HFFc6 (cell line): ENCODE data around the gene C17orf67. TPM values are rescaled to one million over a fixed set of nuclear protein-coding genes. Genes with fewer than 3 reads are reported as not detected.

Experiments
- DNase-seq: peaks from one replicate; pipeline ENCODE4 v3.0.0-alpha.2; 2018
- H3K27ac Mint-ChIP-seq: 2 replicates; pipeline ENCODE4 v1.8.0; 2020; ENCODE audit warnings: mild to moderate bottlenecking, mixed read lengths
- H3K27me3 Mint-ChIP-seq: 2 replicates; pipeline ENCODE4 v1.8.0; 2021; ENCODE audit warnings: mild to moderate bottlenecking, moderate library complexity, mixed read lengths; ENCODE audit not compliant: insufficient read depth
- H3K36me3 Mint-ChIP-seq: 2 replicates; pipeline ENCODE4 v1.8.0; 2021; ENCODE audit warnings: low read depth, mixed read lengths
- H3K4me1 Mint-ChIP-seq: 2 replicates; pipeline ENCODE4 v1.8.0; 2020; ENCODE audit warnings: low read depth, mixed read lengths
- H3K4me3 Mint-ChIP-seq: 2 replicates; pipeline ENCODE4 v1.8.0; 2020; ENCODE audit warnings: mild to moderate bottlenecking, moderate library complexity, mixed read lengths
- H3K9me3 Mint-ChIP-seq: 2 replicates; pipeline ENCODE4 v1.8.0; 2020; ENCODE audit warnings: mild to moderate bottlenecking, mixed read lengths
- CTCF ChIP-seq: fragments of 200-600 bp; sonication (generic); IDR thresholded peaks from 2 replicates; pipeline ENCODE4 v1.5.0; 2021; ENCODE audit warnings: antibody characterized with exemption, mild to moderate bottlenecking
- long read RNA-seq: library from polyadenylated mRNA; unstranded; transcript quantifications from one replicate; pipeline ENCODE4 v2.0.0, GENCODE V29; 2019
- total RNA-seq, 6 experiments: library from RNA; stranded (reverse); fragmentation: NEBNext Ultra II Directional; extraction: Animal tissue kit (Norgen Biotek cat#: 25700); gene quantifications; 2 replicates in 1 of 6; 3 replicates in 5 of 6; pipeline ENCODE4 v1.2.3, GENCODE V29; 2021

The C17orf67 gene
- total RNA-seq = 1 to 10 TPM; 1.5 to 2.3 (median 1.9) TPM
- long read RNA-seq, partial matches to known transcripts = 1 of 3 reads
- long read RNA-seq, other reads (novel, unspliced or antisense) = 2 of 3 reads

- TF ChIP-seq CTCF = no peak
- no peaks in the 10 kb centered on the region; the same call in 1 of the 2 replicates for H3K27me3 Mint-ChIP-seq
- no peaks in the 10 kb centered on the region for H3K9me3 Mint-ChIP-seq
- peaks cover 20% of the 10 kb centered on the region; the same call in 1 of the 2 replicates for H3K36me3 Mint-ChIP-seq
- peak; percentile 94 for DNase-seq
- peak within 1 kb of the TSS; percentile 91 for H3K4me3 Mint-ChIP-seq
- peaks cover 65% of the 10 kb centered on the region for H3K4me1 Mint-ChIP-seq
- H3K27ac Mint-ChIP-seq = peak within 1 kb of the TSS; percentile 73
These were observed at the start of gene C17orf67, which contains the start of gene DGKE for GRCh38 chr17:56833809-56834379. Gene C17orf67 (minus strand): TSS chr17:56833920. CDS start chr17:56815810, 18,110 bp downstream. Gene DGKE (plus strand): TSS chr17:56834151. CDS start chr17:56834796, 645 bp downstream.

- DNase-seq = no peak
- Mint-ChIP-seq H3K9me3 (no peaks in the 10 kb centered on the region; the same call in 1 of the 2 replicates), H3K36me3 (peaks cover 8% of the 10 kb centered on the region), H3K27ac (no peak overlapping the region), H3K4me3 (no peak overlapping the region), H3K4me1 (peaks cover 8% of the 10 kb centered on the region), H3K27me3 (peaks cover 2% of the 10 kb centered on the region; the same call in 1 of the 2 replicates)
- no peak for TF ChIP-seq CTCF
These were observed 48.1 kb upstream of the C17orf67 start for GRCh38 chr17:56881685-56882295.

GRCh38 chr17:56880571-56880970 is 46.9 kb upstream of the C17orf67 start:
- no peaks in the 10 kb centered on the region; the same call in 1 of the 2 replicates for H3K9me3 Mint-ChIP-seq

GRCh38 chr17:56880133-56880532 is 46.4 kb upstream of the C17orf67 start:
- Mint-ChIP-seq H3K36me3 (no peaks in the 10 kb centered on the region), H3K27me3 (peaks cover 8% of the 10 kb centered on the region; the same call in 1 of the 2 replicates), H3K27ac (no peak overlapping the region), H3K4me3 (no peak overlapping the region), H3K4me1 (peaks cover 8% of the 10 kb centered on the region), H3K9me3 (no peaks in the 10 kb centered on the region; the same call in 1 of the 2 replicates)
- no peak for DNase-seq
- TF ChIP-seq CTCF = no peak

More at GRCh38 chr17:56880571-56880970, 46.9 kb upstream of the C17orf67 start:
- no peak for TF ChIP-seq CTCF
- Mint-ChIP-seq H3K27me3 (peaks cover 6% of the 10 kb centered on the region; the same call in 1 of the 2 replicates), H3K36me3 (no peaks in the 10 kb centered on the region), H3K27ac (no peak overlapping the region), H3K4me1 (peaks cover 8% of the 10 kb centered on the region), H3K4me3 (no peak overlapping the region)
- no peak for DNase-seq

GRCh38 chr17:56879280-56879679 is 45.6 kb upstream of the C17orf67 start:
- no peak for DNase-seq
- peaks cover 8% of the 10 kb centered on the region; the same call in 1 of the 2 replicates for H3K27me3 Mint-ChIP-seq
- peaks cover 8% of the 10 kb centered on the region for H3K4me1 Mint-ChIP-seq
- TF ChIP-seq CTCF = no peak
- no peaks in the 10 kb centered on the region; the same call in 1 of the 2 replicates for H3K9me3 Mint-ChIP-seq
- H3K27ac Mint-ChIP-seq = no peak overlapping the region
- H3K36me3 Mint-ChIP-seq = no peaks in the 10 kb centered on the region
- H3K4me3 Mint-ChIP-seq = no peak overlapping the region
